H9 (cell line): ENCODE data around the gene APOBEC3A. TPM values are rescaled to one million over a fixed set of nuclear protein-coding genes. Genes with fewer than 3 reads are reported as not detected.
A peak's percentile ranks its signal among the peaks of the same experiment; 100 is the strongest.

Experiments
- DNase-seq: peaks from one replicate; pipeline ENCODE4 v3.0.0-alpha.2; 2017
- H2AFZ ChIP-seq: one replicate; pipeline ENCODE4 v1.6.1; 2013; ENCODE audit warnings: mild to moderate bottlenecking, low read length, control low read depth, moderate library complexity
- H2AK5ac ChIP-seq: 2 replicates; pipeline ENCODE4 v1.6.1; 2013; ENCODE audit warnings: low read length, control low read depth, mixed read lengths; ENCODE audit not compliant: insufficient read length
- H2BK120ac ChIP-seq: one replicate; pipeline ENCODE4 v1.6.1; 2013; ENCODE audit warnings: low read depth, mild to moderate bottlenecking, low read length, control low read depth, inconsistent platforms; ENCODE audit not compliant: poor library complexity, severe bottlenecking
- H2BK12ac ChIP-seq: 2 replicates; pipeline ENCODE4 v1.6.1; 2013; ENCODE audit warnings: low read length, control low read depth, mixed read lengths, low read depth; ENCODE audit not compliant: insufficient read length
- H2BK15ac ChIP-seq: 2 replicates; pipeline ENCODE4 v1.6.1; 2013; ENCODE audit warnings: low read depth, low read length, control low read depth
- H2BK20ac ChIP-seq: one replicate; pipeline ENCODE4 v1.6.1; 2013; ENCODE audit warnings: low read depth, mild to moderate bottlenecking, low read length, control low read depth, inconsistent platforms; ENCODE audit not compliant: poor library complexity, severe bottlenecking
- H2BK5ac ChIP-seq: 2 replicates; pipeline ENCODE4 v1.6.1; 2013; ENCODE audit warnings: low read length, control low read depth, mixed read lengths; ENCODE audit not compliant: insufficient read length
- H3K14ac ChIP-seq: 2 replicates; pipeline ENCODE4 v1.6.1; 2013; ENCODE audit warnings: low read length, control low read depth; ENCODE audit not compliant: insufficient read depth
- H3K18ac ChIP-seq: 2 replicates; pipeline ENCODE4 v1.6.1; 2013; ENCODE audit warnings: low read depth, mild to moderate bottlenecking, mixed read lengths, low read length, control low read depth; ENCODE audit not compliant: insufficient read length
- H3K23ac ChIP-seq: 2 replicates; pipeline ENCODE4 v1.6.1; 2013; ENCODE audit warnings: low read length, control low read depth, mixed read lengths, low read depth; ENCODE audit not compliant: insufficient read length
- H3K23me2 ChIP-seq: 2 replicates; pipeline ENCODE4 v1.6.1; 2013; ENCODE audit warnings: low read depth, mild to moderate bottlenecking, mixed read lengths, low read length, control low read depth; ENCODE audit not compliant: insufficient read length, poor library complexity, severe bottlenecking
- H3K27ac ChIP-seq: 2 replicates; pipeline ENCODE4 v1.5.1; 2013; ENCODE audit warnings: low read length, control low read depth, mixed read lengths, low read depth; ENCODE audit not compliant: insufficient read length
- H3K27me3 ChIP-seq: 2 replicates; pipeline ENCODE4 v1.6.1; 2013; ENCODE audit warnings: low read length, control low read depth, inconsistent platforms; ENCODE audit not compliant: insufficient read depth
- H3K4ac ChIP-seq: 2 replicates; pipeline ENCODE4 v1.6.1; 2013; ENCODE audit warnings: low read depth, mild to moderate bottlenecking, control low read depth, inconsistent platforms, low read length, moderate library complexity
- H3K4me1 ChIP-seq: 2 replicates; pipeline ENCODE4 v1.6.1; 2013; ENCODE audit warnings: low read length, control low read depth, inconsistent platforms; ENCODE audit not compliant: insufficient read depth
- H3K4me2 ChIP-seq: 2 replicates; pipeline ENCODE4 v1.6.1; 2013; ENCODE audit warnings: low read length, control low read depth, mixed read lengths; ENCODE audit not compliant: insufficient read length, insufficient read depth
- H3K56ac ChIP-seq: 2 replicates; pipeline ENCODE4 v1.6.1; 2013; ENCODE audit warnings: low read depth, mild to moderate bottlenecking, mixed read lengths, low read length, control low read depth; ENCODE audit not compliant: insufficient read length
- H3K79me1 ChIP-seq: 2 replicates; pipeline ENCODE4 v1.6.1; 2013; ENCODE audit warnings: low read depth, mild to moderate bottlenecking, moderate library complexity, low read length, control low read depth, inconsistent platforms; ENCODE audit not compliant: insufficient read depth, poor library complexity, severe bottlenecking
- H3K79me2 ChIP-seq: 2 replicates; pipeline ENCODE4 v1.6.1; 2013; ENCODE audit warnings: low read length, control low read depth, inconsistent platforms; ENCODE audit not compliant: insufficient read depth
- H3K9ac ChIP-seq: 2 replicates; pipeline ENCODE4 v1.6.1; 2013; ENCODE audit warnings: low read length, control low read depth, mixed read lengths; ENCODE audit not compliant: insufficient read length; ENCODE audit errors: extremely low read depth
- H3K9me3 ChIP-seq: one replicate; pipeline ENCODE4 v1.6.1; 2013; ENCODE audit warnings: low read depth, low read length, inconsistent platforms; ENCODE audit not compliant: control insufficient read depth
- H3T11ph ChIP-seq: one replicate; pipeline ENCODE4 v1.6.1; 2013; ENCODE audit warnings: mild to moderate bottlenecking, low read length, control low read depth, inconsistent platforms
- H4K20me1 ChIP-seq: one replicate; pipeline ENCODE4 v1.6.1; 2013; ENCODE audit not compliant: control insufficient read depth, insufficient read length, insufficient read depth
- H4K5ac ChIP-seq: 2 replicates; pipeline ENCODE4 v1.6.1; 2013; ENCODE audit warnings: low read depth, mild to moderate bottlenecking, mixed read lengths, low read length, control low read depth; ENCODE audit not compliant: insufficient read length
- H4K8ac ChIP-seq: replicated peaks from 2 replicates; pipeline ENCODE4 v1.6.1; 2013; ENCODE audit warnings: low read length, control low read depth, mixed read lengths, low read depth; ENCODE audit not compliant: insufficient read length
- H4K91ac ChIP-seq: 2 replicates; pipeline ENCODE4 v1.6.1; 2013; ENCODE audit warnings: low read depth, mild to moderate bottlenecking, moderate library complexity, mixed read lengths, low read length, control low read depth; ENCODE audit not compliant: insufficient read length
- H3K27ac Mint-ChIP-seq, 3 experiments: 2 replicates in 2 of 3; 3 replicates in 1 of 3; pipeline ENCODE4 v1.8.0; 2020 to 2021; ENCODE audit warnings: mixed read lengths in 3 of 3, mild to moderate bottlenecking in 1 of 3, moderate library complexity in 1 of 3
- H3K27me3 Mint-ChIP-seq: 2 replicates; pipeline ENCODE4 v1.8.0; 2021; ENCODE audit warnings: low read depth, mild to moderate bottlenecking, moderate library complexity, mixed read lengths
- H3K36me3 Mint-ChIP-seq, 3 experiments: 2 replicates in 2 of 3; 3 replicates in 1 of 3; pipeline ENCODE4 v1.8.0; 2020 to 2021; ENCODE audit warnings: low read depth in 3 of 3, mixed read lengths in 3 of 3; ENCODE audit not compliant: insufficient read depth in 1 of 3
- H3K4me1 Mint-ChIP-seq, 2 experiments: 2 replicates each; pipeline ENCODE4 v1.8.0; 2020; ENCODE audit warnings: mixed read lengths in 2 of 2
- H3K4me3 Mint-ChIP-seq, 2 experiments: 2 replicates in 1 of 2; 3 replicates in 1 of 2; pipeline ENCODE4 v1.8.0; 2020 to 2021; ENCODE audit warnings: mild to moderate bottlenecking in 2 of 2, mixed read lengths in 2 of 2, moderate library complexity in 1 of 2
- H3K9me3 Mint-ChIP-seq, 2 experiments: 2 replicates in 1 of 2; 3 replicates in 1 of 2; pipeline ENCODE4 v1.8.0; 2020; ENCODE audit warnings: mild to moderate bottlenecking in 2 of 2, mixed read lengths in 2 of 2, moderate library complexity in 1 of 2
- WGBS: extraction: QIAGEN DNeasy Blood & Tissue Kit; methylation state at CpG from one replicate; pipeline ENCODE4 v1.1.7; 2013; ENCODE audit warnings: missing lambda C conversion rate, low lambda C conversion rate, mixed read lengths; ENCODE audit not compliant: insufficient read length; ENCODE audit errors: extremely low coverage; 5-methylcytosine and 5-hydroxymethylcytosine counted together
- total RNA-seq: library from RNA; stranded (reverse); gene quantifications from 2 replicates; pipeline ENCODE4 v1.2.1, GENCODE V29; 2021
- TF ChIP-seq, protein P1 (sequence below): fragments of 200-600 bp; sonication (generic); conservative IDR thresholded peaks from 3 replicates; pipeline ENCODE4 v1.8.0; 2021; ENCODE audit warnings: antibody characterized with exemption, mild to moderate bottlenecking

APOBEC3A gene
- total RNA-seq, 1 experiment from 2014 or later = not detected

DNA sequence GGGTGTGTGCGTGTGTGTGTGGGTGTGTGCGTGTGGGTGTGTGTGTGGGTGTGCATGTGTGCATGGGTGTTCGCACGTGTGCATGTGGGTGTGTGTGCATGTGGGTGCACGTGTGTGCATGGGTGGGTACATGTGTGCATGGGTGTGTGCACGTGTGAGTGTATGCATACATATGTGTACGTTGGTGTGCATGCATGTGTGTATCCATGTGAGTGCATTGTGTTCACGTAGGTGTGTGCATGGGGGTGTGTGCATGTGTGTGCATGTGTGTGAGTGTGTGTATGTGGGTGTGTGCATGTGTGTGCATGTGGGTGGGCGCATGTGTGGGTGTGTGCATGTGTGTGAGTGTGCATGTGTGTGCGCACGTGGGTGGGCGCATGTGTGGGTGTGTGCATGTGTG lies 19.9 kb upstream of the APOBEC3A start:
- Histone ChIP-seq H4K20me1 (no peaks in the 10 kb centered on the region), H2AK5ac (no peak overlapping the region), H2BK120ac (no peak overlapping the region), H3K79me1 (no peaks in the 10 kb centered on the region), H3K14ac (no peak overlapping the region), H3K27ac (no peak overlapping the region), H2BK15ac (no peak overlapping the region), H3K79me2 (no peaks in the 10 kb centered on the region), H4K91ac (no peak overlapping the region), H3K23me2 (no peaks in the 10 kb centered on the region), H3K4me2 (no peak overlapping the region), H2BK5ac (no peak overlapping the region), H3K27me3 (no peaks in the 10 kb centered on the region), H2BK20ac (no peak overlapping the region), H2BK12ac (no peak overlapping the region), H2AFZ (no peak overlapping the region), H3K9me3 (no peaks in the 10 kb centered on the region), H4K5ac (no peak overlapping the region), H3T11ph (no peak overlapping the region), H3K56ac (no peak overlapping the region), H4K8ac (no peak overlapping the region), H3K4me1 (no peaks in the 10 kb centered on the region), H3K23ac (no peak overlapping the region), H3K18ac (no peak overlapping the region), H3K9ac (no peak overlapping the region), H3K4ac (no peak overlapping the region)
- peak overlapping the region in 1 of 3 experiments; percentile 10; a peak in 1 of 7 replicates for H3K27ac Mint-ChIP-seq
- no peaks in the 10 kb centered on the region for H3K36me3 Mint-ChIP-seq
- peaks cover 0 to 5% of the 10 kb centered on the region in 2 experiments; a peak in 2 of 5 replicates for H3K9me3 Mint-ChIP-seq
- TF ChIP-seq, protein P1, sequence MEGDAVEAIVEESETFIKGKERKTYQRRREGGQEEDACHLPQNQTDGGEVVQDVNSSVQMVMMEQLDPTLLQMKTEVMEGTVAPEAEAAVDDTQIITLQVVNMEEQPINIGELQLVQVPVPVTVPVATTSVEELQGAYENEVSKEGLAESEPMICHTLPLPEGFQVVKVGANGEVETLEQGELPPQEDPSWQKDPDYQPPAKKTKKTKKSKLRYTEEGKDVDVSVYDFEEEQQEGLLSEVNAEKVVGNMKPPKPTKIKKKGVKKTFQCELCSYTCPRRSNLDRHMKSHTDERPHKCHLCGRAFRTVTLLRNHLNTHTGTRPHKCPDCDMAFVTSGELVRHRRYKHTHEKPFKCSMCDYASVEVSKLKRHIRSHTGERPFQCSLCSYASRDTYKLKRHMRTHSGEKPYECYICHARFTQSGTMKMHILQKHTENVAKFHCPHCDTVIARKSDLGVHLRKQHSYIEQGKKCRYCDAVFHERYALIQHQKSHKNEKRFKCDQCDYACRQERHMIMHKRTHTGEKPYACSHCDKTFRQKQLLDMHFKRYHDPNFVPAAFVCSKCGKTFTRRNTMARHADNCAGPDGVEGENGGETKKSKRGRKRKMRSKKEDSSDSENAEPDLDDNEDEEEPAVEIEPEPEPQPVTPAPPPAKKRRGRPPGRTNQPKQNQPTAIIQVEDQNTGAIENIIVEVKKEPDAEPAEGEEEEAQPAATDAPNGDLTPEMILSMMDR = no peak
- no peak for DNase-seq
- no peak overlapping the region for H3K4me3 Mint-ChIP-seq
- peaks cover 10% of the 10 kb centered on the region for H3K27me3 Mint-ChIP-seq
- WGBS = no CpG with 5 or more reads among the region's 12 CpGs
- H3K4me1 Mint-ChIP-seq = peaks cover 0 to 9% of the 10 kb centered on the region in 2 experiments; a peak in 3 of 4 replicates
